Fibroblast of skin of back (primary cell): ENCODE measurements around the gene CTNNA1.

Source experiments
- DNase-seq: peaks from one replicate; pipeline ENCODE4 v3.0.0-alpha.2; 2013

Gene CTNNA1

DNA sequence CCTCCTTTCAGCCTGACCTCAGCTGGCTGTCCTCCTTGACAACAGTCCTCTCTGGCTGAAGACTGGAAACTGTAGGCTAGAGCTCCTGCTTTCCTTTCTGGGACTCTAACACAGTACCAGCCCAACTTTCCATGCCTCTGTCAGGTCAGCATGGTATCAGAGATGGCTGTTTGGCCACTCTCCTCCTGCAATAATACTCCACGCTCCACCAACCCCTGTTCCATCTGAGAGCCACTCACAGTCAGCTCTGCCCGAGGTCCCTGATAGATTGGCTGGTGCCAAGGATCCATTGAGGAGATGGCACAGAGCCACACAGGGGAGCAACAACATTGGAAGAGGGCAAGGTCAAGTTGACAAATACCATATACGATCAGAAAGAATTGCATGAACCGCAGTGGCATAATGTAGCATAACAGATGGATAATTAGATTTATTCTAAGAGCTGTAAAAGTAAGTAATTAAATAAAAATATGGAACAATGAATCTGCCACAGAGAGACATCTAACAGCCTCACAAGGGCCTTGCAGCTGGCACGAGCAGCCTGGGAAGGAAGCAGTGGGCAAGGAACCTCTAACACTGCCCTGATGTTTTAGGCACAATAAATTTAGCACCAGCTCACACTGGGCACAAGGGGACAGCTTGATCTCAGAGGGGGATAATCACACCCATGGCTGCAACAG lies 216.2 kb downstream of the CTNNA1 start:
- DNase-seq = no peak

DNA sequence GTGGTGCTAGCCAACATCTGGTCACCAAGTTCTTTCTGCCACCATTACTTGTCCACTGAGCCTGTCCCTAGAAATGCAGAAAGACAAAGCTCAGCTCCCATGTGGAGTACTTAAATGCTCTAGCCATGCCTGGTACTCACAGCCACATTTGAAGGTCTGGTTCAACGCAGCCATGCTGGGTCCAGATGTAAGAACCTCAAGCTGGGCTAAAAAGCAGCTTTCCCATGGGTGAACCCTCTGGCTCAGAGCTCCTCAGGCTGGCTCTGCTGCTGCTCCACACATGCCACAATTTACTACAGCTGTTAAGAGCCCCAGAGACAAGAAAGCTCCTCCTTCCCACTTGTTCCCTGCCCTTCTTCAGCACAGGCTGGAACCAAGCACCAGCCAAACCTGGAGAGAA lies 219.0 kb downstream of the CTNNA1 start:
- DNase-seq = no peak

DNA sequence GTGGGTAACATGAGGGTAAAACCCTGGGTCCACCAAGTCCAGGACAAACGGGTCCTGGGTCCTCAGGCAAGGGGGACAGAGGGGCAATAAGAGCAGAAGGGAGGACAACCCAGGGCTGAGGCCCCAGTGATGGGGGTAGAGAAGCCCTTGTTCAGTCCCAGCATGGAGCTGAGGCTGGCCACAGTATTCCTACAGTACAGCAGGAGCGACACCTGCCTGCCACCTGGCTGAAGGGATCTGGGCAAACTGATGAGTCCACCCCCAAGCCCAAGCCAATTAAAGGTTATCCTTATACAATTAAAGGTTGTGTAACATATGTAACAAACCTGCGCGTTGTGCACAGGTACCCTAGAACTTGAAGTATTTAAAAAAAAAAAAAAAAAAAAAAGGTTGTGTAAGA lies 219.6 kb downstream of the CTNNA1 start:
- DNase-seq = no peak

DNA sequence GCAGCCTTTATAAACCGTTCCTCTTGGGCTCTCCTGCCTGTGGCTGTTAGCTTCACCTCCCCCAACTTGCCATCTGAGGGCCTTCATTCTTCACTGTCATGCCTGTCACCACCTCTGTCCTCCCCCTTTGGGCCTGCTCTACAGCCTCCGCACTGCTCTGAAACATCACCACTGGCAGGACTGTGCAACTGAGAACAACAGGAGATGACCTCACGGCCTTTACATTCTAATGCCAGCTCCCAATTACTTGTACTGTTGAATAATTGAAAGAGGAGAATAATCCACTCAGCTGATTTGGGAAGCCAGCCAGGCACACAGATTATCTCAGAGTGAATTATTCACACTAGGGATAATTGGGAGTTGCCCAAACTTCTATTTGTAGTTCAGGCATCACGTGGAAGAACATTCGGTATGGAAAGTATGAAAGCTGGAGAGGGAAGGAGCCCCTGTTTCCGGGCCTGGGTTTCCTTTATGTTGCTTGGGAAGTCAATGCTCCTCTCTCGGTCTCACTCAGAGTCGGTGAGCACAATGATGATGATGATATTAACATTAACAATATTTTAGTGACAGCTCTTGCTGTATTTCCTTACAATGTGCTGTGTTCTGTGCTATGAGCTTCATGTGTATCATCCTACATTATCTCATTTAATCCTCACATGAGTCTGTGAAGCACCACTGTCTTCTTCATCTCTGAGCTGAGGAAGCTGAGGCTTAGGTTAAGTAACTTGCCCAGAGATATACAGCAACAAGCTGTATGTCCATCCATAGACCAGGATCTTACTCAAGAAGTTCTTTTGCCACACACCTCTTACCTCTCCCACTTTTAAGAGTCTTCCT lies 221.2 kb downstream of the CTNNA1 start:
- peak; percentile 70 for DNase-seq

DNA sequence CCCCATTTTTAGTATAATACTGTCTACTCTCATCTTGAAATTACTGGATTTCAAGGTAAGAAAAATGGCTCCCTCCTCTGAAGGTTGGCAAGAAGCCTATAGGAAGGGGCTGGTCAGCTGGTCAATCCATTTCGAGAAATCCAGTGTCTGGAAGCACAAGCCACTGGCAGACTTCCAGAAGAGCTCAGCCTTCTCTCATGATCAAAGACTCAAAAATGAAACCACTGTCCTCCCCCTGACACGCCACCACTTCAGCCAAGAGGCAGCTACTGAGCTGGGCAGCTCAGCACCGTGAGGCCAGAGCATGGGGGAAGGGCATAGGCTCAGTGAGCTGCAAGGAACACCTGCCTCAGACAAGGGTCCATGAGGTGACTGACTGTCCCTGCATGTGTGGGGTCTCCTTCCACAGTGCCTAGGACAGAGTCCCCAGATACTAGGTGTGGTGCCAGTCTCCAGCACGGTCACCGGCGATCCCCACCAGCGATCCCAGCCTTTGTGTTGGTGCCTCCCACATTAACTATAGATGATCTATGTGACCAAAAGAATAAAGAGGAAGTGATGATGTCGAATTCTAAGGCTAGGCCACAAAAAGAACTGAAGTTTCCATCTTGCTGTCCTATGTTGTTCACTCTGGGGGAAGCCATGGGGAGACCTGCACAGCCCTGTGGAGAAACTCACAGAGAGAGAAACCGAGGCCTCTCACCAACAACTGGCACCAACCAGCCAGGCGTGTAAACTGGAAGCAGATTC lies 222.0 kb downstream of the CTNNA1 start:
- peak; percentile 75 for DNase-seq

DNA sequence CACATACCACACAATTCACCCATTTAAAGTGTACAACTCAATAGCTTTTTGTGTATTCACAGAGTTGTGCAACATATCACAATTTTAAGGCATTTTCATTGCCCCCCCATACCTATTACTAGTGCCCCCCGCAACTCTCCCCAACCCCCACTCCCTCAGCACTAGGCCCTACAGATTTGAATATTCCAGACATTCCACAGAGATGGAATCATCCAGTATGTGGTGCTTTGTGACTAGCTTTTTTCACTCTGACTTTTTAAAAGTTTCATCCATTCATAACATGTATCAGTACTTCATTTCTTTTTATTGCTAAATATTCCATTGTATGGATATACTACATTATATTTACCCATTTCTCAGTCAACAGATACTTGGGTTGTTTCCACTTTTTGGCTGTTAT lies 224.9 kb downstream of the CTNNA1 start:
- DNase-seq = peak; percentile 73

DNA sequence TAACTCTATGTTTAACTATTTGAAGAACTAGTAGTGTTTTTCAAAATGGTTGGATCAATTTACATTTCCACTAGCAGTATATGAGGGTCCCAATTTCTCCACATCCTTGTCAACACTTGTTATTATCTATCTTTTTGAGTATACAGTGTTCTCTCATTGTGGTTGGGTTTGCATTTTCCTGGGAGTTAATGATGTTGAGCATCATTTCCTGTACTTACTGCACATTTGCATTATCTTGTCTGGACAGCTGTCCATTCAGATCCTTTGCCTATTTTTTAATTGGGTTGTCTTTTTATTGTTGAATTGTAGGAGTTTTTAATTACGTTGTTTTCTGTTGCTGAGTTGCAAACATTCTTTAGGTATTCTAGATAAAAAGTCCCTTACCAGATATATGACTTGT lies 225.4 kb downstream of the CTNNA1 start:
- DNase-seq = no peak

DNA sequence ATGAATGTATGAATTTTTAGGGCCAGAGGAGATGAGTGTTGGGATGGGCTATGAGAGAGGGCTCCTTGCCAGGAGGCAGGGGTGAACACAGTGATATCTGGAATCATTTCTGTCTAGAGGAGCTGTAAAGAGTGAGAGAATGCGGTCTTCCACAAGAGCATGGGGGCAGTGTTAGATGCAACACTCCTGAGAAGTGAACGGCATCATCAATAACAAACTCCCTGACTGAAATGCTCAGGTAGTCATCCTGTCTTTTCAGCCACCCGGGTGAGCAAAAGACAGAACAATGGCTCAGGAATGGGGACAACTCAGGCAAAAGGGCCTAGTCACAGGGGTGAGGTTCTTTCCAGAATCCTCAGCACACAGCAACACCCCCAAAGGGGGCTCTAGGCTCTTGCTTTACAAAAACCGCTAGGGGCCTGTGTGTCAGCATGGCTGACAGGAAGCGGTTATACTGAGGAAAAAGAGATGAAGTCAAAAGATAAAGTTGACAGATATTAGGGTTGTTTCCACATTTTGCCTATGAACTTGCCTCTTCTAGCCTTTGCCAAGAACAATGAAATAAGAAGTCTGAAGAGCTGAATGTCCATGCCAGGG lies 226.6 kb downstream of the CTNNA1 start:
- no peak for DNase-seq

DNA sequence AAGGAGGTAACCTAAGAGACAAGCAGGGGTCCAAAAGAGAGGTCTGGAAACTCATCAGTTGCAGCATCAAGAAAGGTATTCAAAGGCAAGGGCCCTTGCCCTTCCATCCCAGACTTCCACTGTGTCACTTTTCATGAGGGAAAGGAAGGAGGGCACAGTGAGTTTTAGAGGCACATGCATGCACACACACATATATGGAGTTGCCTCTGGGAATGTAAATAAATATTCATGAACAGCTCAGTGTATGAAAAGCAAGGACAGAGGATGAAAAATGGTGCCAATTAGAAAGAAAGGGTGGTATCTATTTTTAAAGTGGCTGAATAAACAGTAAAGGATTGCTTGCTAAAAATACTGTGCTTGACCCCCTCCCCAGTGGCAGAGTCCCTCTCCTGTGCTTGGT lies 227.2 kb downstream of the CTNNA1 start:
- DNase-seq = no peak

DNA sequence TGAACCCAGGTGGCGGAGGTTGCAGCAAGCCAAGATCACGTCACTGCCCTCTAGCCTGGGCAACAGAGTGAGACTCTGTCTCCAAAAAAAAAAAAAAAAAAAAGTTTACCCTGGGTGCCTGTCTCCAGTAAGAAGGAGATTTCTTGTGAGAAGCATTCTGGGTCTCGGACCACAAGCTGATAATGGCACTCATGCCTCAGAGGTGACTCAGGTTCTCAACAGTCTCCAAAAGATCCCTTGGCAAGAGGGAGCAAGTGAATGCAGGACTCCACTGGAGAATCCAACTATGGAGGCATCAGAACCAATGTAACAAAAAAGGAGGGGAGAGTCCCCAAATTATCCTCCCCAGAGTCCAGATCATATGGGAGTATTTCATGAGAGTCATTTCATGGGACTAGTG lies 227.9 kb downstream of the CTNNA1 start:
- DNase-seq = peak; percentile 91

DNA sequence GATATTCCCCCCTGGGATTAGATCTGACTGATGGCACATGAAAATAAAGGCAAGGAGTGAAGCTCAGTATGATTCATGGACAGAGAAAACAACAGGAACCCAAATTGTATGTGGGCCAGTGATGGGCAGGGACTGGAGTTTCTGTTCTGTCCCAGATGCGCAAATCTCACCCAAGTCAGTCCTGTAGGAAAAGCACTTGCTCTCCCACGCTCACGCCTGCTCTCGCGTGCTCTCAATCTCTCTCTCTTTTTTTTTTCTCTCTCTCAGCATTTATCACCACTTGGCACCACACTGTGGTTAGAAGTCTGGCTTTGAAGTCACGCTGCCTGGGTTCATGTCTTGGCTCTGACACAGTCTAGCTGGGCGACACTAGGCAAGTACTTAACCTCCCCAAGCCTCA lies 228.4 kb downstream of the CTNNA1 start:
- peak; percentile 69 for DNase-seq

DNA sequence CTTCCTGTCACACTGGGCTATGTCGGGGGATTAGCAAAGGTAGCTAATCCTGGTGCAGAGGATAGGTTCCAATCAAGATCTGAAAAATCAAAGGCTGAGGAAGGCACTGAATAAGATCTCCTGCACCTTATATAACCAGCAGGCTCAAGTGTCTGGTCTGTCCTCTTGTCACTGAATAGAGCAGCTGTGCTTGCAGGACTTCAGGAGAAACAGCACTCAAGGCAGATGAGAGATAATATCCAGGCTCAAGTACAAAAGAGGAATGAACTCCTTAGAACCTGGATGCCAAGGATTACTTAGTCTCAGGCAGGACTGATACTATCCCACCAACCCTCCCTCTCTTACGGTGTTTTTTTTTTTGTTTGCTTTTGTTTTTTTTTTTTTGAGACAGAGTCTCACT lies 230.8 kb downstream of the CTNNA1 start:
- no peak for DNase-seq
